ENCODE measurements around the gene FAM193A.

- no peak for TF ChIP-seq POLR2A (IDR thresholded peaks at IDR 0.05; ENCODE audit: low read length)
- TF ChIP-seq GATA1 (IDR thresholded peaks at IDR 0.05; ENCODE audit: low read depth, low read length): no peak
These were observed 35.3 kb upstream of the FAM193A start for GRCh38 chr4:2501034-2501594.

All from erythroblast (primary cell).